OCI-LY3 (cell line): ENCODE results near the gene PPWD1.

ENCODE experiments used
- CTCF ChIP-seq: fragments of 200-600, 300-600 bp; sonication (generic); IDR thresholded peaks from 2 replicates; pipeline ENCODE4 v1.5.1; 2014; ENCODE audit warnings: antibody characterized with exemption, low read length, low read depth
- EZH2phosphoT487 ChIP-seq: fragments of 200-600 bp; shearing (Covaris generic); IDR thresholded peaks from 2 replicates; pipeline ENCODE4 v1.6.1; 2018; ENCODE audit warnings: antibody characterized with exemption, mixed run types, low read depth

DNA sequence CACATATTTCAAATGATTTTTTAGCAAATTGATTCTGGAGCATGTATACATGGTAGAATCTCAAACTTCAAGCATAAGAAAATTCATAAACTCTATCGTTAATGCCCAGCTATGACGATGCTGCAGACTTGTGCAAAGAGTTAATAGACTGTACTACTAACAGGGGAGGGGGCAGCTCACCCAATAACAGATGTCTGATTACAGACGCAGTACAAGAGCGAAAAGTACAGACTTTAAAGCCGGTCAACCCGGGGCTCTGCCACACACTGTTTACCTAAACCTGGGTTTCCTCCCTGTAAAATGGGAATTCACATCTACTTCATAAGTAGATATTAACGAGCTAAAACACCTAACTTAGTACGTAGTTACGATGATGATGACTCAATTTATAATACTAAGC is 60.4 kb downstream of the PPWD1 start:
- TF ChIP-seq CTCF (no peak), EZH2phosphoT487 (no peak)
